GM19239 (cell line): Measurements from ENCODE around the gene MIEF1.

ENCODE experiments used
- DNase-seq: peaks from one replicate; pipeline ENCODE4 v3.0.0; 2011; ENCODE audit warnings: low spot score; ENCODE audit not compliant: insufficient read length
- FAIRE-seq: peaks from 2 replicates; lab custom pipeline; 2011; peaks lifted over from hg19 to GRCh38; lab: Jason Lieb, UNC

Gene MIEF1

DNA sequence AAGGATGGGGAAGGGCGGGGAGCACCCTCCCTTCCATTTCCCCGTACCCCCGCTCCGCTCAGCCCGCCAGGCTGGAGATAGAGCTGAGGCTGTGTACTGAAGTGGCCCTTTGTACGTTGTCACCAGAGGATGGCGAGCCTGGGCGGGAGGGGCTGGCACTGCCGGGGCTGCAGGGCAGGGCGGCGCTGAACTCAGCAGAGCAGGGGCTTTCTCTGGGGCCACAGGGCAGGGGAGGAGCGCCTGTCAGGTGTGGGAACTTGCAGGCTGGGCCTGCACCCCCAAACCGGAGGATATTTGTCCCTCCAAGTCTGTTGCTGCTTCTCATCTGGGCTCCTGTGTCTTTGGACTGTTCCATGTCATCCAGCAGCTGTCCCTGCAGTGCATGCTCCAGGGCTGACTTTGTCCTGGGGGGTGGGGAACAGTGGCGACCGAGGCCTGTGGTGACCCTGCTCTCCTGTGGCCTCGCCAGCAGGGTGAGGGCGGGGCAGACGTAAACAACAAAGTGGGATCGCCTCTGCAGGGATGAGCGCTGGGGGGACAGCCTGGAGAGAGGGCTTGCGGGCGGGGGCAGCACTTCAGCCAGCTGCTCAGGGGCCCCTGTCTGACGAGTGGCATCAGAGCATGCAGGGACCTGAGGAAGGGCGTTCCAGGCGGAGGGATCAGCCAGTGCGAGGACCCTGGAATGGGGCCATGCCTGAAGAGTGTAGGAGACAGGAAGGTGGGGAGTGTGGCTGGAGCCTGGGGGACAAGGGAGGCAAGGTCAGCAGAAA, 32.2 kb upstream of the MIEF1 start:
- DNase-seq (no peak), FAIRE-seq (no peak)

GRCh38 chr22:39470451-39471291, 31.4 kb upstream of the MIEF1 start:
- DNase-seq: no peak
- no peak for FAIRE-seq

GRCh38 chr22:39471381-39472141, 30.5 kb upstream of the MIEF1 start:
- DNase-seq (peak; percentile 56), FAIRE-seq (peak; percentile 97)

DNA sequence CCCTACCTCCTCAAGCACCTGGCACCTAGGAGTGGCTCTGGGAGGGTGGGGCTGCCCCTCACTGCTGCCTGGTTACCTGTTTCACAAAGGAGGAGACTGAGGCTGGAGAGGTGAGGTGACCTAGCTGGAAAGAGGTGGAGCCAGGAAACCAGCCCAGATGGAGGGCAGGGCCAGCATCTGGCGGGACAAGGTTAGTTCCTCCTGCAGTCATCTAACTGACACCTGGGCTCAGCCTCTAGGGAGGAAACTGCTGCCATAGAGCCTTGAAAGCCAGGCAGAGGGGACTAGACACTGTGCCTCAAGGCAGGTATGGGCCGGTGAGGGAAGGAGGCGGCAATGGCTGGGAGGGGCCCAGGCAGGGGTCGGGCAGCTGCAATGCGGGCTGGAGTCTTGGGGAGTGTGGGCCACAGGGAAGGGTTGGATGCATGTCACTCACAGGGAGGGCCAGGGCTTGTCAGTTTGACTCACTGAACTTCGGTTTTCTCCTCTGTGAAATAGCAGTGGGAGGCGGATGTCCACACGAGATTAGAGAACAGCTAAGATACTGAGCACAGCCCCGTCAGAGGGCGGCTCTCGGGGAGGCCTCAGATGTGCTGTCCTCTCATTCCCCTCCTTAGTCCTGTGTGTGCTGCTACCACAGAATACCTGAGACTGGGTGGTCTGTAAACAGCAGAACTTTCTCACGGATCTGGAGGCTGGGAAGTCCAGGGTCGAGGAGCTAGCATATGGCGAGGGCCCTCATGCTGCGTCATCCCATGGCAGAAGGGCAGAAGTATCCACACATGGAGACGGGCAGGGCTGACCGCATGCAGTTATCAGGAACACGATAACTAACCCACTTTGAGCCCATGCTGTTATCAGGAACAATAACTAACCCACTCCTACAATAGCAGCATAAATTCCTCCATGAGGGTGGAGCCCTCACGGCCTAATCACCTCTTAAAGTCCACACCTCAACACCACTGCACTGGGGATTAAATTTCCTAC, 29.2 kb upstream of the MIEF1 start:
- FAIRE-seq (peak; percentile 89), DNase-seq (peak; percentile 54)

DNA sequence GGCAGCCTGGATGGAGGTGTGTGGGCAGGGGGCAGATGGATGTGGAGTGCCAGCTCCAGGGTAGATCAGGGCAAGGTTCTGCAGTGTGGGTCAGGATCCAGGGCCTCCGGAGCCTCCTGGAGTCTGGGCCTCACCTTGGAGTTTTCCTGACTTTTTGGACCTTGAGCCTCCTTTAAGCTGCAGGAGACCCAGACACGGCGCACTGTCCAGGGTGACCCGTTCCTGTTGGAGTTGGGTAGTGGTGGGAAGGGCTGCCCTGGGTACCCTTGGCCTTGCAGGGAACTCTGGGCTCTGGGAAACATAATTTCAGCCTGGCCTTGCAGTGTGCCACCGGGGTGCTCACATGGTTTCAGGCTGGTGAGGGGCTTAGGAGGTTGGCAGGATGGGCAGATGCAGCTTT, 28.2 kb upstream of the MIEF1 start:
- FAIRE-seq (no peak), DNase-seq (no peak)

- FAIRE-seq (peak; percentile 47), DNase-seq (no peak)
These were observed 27.6 kb upstream of the MIEF1 start for GRCh38 chr22:39474351-39475111.

DNA sequence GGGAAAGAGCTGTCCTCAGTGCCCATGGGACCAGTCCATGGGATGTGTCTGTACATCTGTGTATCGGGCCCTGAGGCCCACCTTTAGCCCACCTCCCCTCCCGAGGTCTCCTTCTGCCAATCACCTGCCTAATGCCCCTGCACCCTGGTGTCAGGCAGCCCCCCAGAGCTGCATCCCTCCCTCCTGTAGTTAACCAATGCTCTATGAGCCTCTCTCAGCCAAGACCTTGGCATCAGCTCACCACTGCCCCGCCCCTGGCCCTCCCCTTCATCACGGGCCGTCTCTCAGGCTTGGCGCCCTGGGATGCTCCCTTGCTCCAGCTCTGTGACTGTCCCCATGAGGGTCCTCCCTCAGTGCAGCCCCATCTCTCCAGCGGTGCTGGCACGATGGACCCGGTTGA, 26.8 kb upstream of the MIEF1 start:
- FAIRE-seq (no peak), DNase-seq (no peak)

- no peak for DNase-seq
- no peak for FAIRE-seq
These were observed 26.2 kb upstream of the MIEF1 start for GRCh38 chr22:39475902-39476301.

DNA sequence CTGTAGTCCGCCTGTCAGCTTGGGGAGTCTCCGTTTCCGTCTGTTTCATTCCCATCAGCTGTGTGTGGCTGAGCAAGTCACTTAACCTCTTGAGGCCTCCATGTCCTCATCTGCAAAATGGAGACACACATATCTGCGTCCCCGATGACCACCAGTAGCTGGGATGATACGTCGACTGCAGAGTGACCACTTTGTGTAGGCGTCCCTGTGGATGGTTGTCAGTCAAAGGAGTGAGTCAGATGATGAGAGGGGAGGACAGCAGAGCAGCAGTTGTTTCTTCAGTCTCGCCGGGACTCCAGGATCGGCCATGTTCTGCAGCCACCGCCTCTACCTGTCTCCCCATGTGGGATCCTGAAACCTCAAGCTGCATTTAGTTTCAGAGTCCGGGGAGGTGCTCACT, 25.4 kb upstream of the MIEF1 start:
- FAIRE-seq (no peak), DNase-seq (no peak)

- no peak for FAIRE-seq
- no peak for DNase-seq
These were observed 24.5 kb upstream of the MIEF1 start for GRCh38 chr22:39477542-39477941.

DNA sequence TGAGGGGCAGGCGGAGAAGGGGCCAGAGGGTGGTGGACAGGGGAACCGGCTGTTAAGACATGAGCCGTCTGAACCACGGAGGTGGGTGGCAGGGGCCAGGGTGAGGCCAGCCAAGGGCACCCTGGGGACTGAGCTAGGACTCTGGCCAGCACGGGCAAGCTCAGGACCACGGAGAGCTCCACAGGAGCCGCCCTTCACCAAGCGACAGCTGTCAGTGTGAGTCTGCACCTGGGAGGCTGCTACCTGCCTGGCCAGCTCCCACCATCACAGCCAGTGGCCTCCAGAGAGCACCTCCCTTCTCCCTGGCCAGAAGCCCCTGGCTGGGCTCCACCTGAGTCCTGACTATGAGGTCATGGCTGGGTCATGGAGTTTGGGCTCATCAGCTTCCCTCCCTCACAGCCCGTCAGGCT, 23.6 kb upstream of the MIEF1 start:
- FAIRE-seq (no peak), DNase-seq (no peak)

- DNase-seq (no peak), FAIRE-seq (no peak)
These were observed 22.8 kb upstream of the MIEF1 start for GRCh38 chr22:39479254-39479653.

DNA sequence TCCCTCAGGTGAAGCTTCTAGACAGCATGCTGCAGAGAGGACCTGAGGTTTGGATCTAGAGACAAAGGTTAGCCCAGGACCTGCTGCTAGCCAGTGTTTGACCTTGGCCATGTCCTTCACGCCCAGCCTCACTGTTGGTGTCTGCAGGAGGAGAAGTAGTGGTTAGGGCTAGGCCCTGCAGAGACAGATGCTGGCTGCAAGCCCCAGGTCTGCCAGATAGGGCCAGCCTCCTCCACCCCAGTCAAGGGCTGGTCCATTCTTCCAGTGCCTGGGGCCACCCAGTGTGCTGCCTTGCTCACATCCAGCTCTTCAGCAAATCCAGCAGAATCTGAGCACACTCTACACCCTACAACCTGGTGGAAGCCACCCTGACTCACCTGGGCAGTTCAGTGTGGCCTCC, 21.5 kb upstream of the MIEF1 start:
- DNase-seq (no peak), FAIRE-seq (no peak)

DNA sequence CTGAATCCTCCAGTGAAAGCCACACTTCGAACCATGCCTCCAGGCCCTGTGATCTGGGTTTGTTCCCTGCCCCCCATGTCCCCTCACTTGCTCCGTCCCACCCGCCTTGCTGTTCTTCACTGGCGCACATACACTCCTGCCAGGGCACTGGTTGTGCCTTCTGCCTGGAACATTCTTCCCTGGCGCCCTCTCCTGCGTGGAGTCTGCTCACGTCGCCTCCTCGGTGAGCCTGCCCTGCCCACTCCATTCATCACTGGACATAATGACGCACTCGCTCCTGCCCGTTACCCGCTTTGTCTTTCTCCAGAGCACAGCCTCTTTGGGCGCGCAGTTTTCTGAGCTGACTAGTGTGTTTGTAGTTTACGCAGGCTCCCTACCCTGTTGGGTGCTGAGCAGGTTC, 21.0 kb upstream of the MIEF1 start:
- DNase-seq: no peak
- FAIRE-seq: no peak

- DNase-seq (no peak), FAIRE-seq (no peak)
These were observed 20.5 kb upstream of the MIEF1 start for GRCh38 chr22:39481595-39481994.

DNA sequence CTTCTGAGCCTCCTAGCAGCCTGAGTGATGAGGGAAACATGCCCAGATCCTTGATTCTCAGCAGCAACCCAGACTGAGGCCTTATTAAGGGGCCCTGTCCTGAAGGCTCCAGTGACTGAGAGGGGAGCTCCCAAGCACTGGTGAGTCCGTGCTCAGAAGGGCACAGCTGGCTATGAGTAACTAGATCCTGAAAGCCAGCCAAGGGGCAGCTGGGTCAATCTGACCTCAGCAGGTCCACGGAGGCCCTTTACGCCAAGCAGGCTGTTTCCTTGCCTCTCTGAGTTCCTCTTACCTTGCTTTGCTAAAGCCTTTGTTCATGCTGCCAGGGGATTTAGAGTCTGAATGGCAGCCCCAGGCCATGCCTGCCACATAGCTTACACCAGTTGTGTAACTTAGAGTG, 19.3 kb upstream of the MIEF1 start:
- FAIRE-seq: no peak
- DNase-seq: no peak

- DNase-seq (no peak), FAIRE-seq (no peak)
These were observed 14.9 kb upstream of the MIEF1 start for GRCh38 chr22:39486951-39487825.
